CD8-positive, alpha-beta memory T cell (primary cell): Measurements from ENCODE around the gene SORCS2. TPM values are rescaled to one million over a fixed set of nuclear protein-coding genes. Genes with fewer than 3 reads are reported as not detected.

Experiments used
- CTCF ChIA-PET: fragments of 350-600 bp; sonication (Branson Sonifier 250); formaldehyde crosslinking; loops from one replicate; lab custom pipeline; 2021; ENCODE audit warnings: antibody characterized with exemption; lab: Charles Lee
- POLR2A ChIA-PET: fragments of 350-600 bp; sonication (Branson Sonifier 250); formaldehyde crosslinking; loops from one replicate; lab custom pipeline; 2021; ENCODE audit warnings: antibody characterized with exemption; lab: Charles Lee
- DNase-seq, 5 donors: peaks; one replicate each; pipeline versions ENCODE4 v3.0.0 to v3.0.0-alpha.2; 2020 to 2022; ENCODE audit warnings: mixed read lengths in 1 of 5
- H3K27ac ChIP-seq: one replicate; pipeline ENCODE4 v1.7.0; 2013; ENCODE audit warnings: low read depth, mild to moderate bottlenecking, low read length, moderate library complexity
- H3K27me3 ChIP-seq: 2 replicates; pipeline ENCODE4 v1.7.0; 2013; ENCODE audit warnings: low read length, mild to moderate bottlenecking; ENCODE audit not compliant: insufficient read depth, poor library complexity, severe bottlenecking
- H3K36me3 ChIP-seq: 2 replicates; pipeline ENCODE4 v1.7.0; 2013; ENCODE audit warnings: mild to moderate bottlenecking, low read length, moderate library complexity; ENCODE audit not compliant: insufficient read depth
- H3K4me1 ChIP-seq: 2 replicates; pipeline ENCODE4 v1.7.0; 2013; ENCODE audit warnings: mild to moderate bottlenecking, low read length, moderate library complexity; ENCODE audit not compliant: insufficient read depth
- H3K4me3 ChIP-seq: 2 replicates; pipeline ENCODE4 v1.7.0; 2013; ENCODE audit warnings: mild to moderate bottlenecking, low read length
- H3K9me3 ChIP-seq: 2 replicates; pipeline ENCODE4 v1.7.0; 2013; ENCODE audit warnings: mild to moderate bottlenecking, low read length
- H3K27ac Mint-ChIP-seq, 8 donors: one replicate each; pipeline ENCODE4 v1.8.0; 2020 to 2021; ENCODE audit warnings: mixed read lengths in 8 of 8, mild to moderate bottlenecking in 6 of 8, inconsistent platforms in 3 of 8, moderate library complexity in 3 of 8
- H3K27me3 Mint-ChIP-seq, 2 donors: one replicate each; pipeline ENCODE4 v1.8.0; 2020 to 2021; ENCODE audit warnings: mixed read lengths in 2 of 2, mild to moderate bottlenecking in 1 of 2, moderate library complexity in 1 of 2
- H3K36me3 Mint-ChIP-seq, 3 donors: one replicate each; pipeline ENCODE4 v1.8.0; 2020 to 2021; ENCODE audit warnings: mixed read lengths in 3 of 3, inconsistent platforms in 1 of 3, mild to moderate bottlenecking in 1 of 3
- H3K4me1 Mint-ChIP-seq, 3 donors: one replicate each; pipeline ENCODE4 v1.8.0; 2020 to 2021; ENCODE audit warnings: mixed read lengths in 3 of 3, inconsistent platforms in 1 of 3, mild to moderate bottlenecking in 1 of 3
- H3K4me3 Mint-ChIP-seq, 7 donors: one replicate each; pipeline ENCODE4 v1.8.0; 2020 to 2021; ENCODE audit warnings: mixed read lengths in 7 of 7, mild to moderate bottlenecking in 6 of 7, moderate library complexity in 4 of 7, inconsistent platforms in 2 of 7
- H3K9me3 Mint-ChIP-seq, 5 donors: one replicate each; pipeline ENCODE4 v1.8.0; 2020 to 2022; ENCODE audit warnings: mixed read lengths in 5 of 5, mild to moderate bottlenecking in 3 of 5, moderate library complexity in 2 of 5, inconsistent platforms in 1 of 5
- polyA plus RNA-seq: library from polyadenylated mRNA; unstranded; fragments of 300-500 nt; fragmentation: Illumina TruSeq; gene quantifications from one replicate; pipeline ENCODE4 v1.2.3, GENCODE V29; 2021
- total RNA-seq, 2 experiments: library from RNA; stranded (reverse); gene quantifications; one replicate each; pipeline ENCODE4 v1.2.3, GENCODE V29; 2021

The SORCS2 gene
- total and polyA plus RNA-seq, 3 experiments from 2014 or later: not detected

GRCh38 chr4:7747566-7747965 is 555.2 kb downstream of the SORCS2 start:
- Mint-ChIP-seq H3K4me1 (peaks cover 5 to 14% (median 7%) of the 10 kb centered on the region in 3 donors), H3K27ac (peak overlapping the region in 2 of 8 donors; percentile 54 to 70), H3K9me3 (no peaks in the 10 kb centered on the region), H3K27me3 (peaks cover 0 to 3% of the 10 kb centered on the region in 2 donors), H3K36me3 (peaks cover 0 to 2% (median 0%) of the 10 kb centered on the region in 3 donors), H3K4me3 (no peak overlapping the region)
- H3K4me1 ChIP-seq: peaks cover 12% of the 10 kb centered on the region
- no peak overlapping the region for H3K27ac ChIP-seq
- H3K27me3 ChIP-seq: no peaks in the 10 kb centered on the region
- POLR2A ChIA-PET: no interaction called here
- H3K9me3 ChIP-seq: no peaks in the 10 kb centered on the region
- no peak overlapping the region for H3K4me3 ChIP-seq
- CTCF ChIA-PET: no interaction called here
- H3K36me3 ChIP-seq: no peaks in the 10 kb centered on the region
- no peak for DNase-seq

DNA sequence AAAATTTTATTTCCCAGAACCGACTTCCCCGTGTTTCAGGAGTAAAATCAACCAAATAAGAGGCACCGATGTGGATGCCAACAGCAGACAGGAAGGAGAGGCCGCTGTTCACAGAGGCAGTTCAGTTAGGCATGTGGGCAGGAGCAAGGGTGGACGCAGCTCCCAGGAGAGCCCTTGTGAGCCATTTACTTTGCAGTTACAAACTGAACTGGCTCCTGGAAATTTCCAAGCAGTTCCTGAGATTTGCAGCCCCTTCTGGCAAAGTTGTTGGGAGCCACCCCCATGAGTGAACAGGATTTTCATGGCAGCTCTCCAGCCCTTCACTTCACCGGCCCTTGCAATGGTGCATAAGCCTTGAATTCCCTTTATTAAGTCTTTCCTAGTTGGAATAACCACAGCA is 558.2 kb downstream of the SORCS2 start:
- ChIA-PET POLR2A (no interaction called here), CTCF (no interaction called here)
- Mint-ChIP-seq H3K4me3 (no peak overlapping the region), H3K9me3 (no peaks in the 10 kb centered on the region), H3K27ac (peak overlapping the region in 1 of 8 donors; percentile 38), H3K27me3 (peaks cover 0 to 3% of the 10 kb centered on the region in 2 donors), H3K4me1 (peaks cover 5 to 14% (median 7%) of the 10 kb centered on the region in 3 donors), H3K36me3 (peaks cover 0 to 2% (median 0%) of the 10 kb centered on the region in 3 donors)
- no peak overlapping the region for H3K27ac ChIP-seq
- H3K36me3 ChIP-seq: no peaks in the 10 kb centered on the region
- H3K27me3 ChIP-seq: no peaks in the 10 kb centered on the region
- H3K9me3 ChIP-seq: no peaks in the 10 kb centered on the region
- DNase-seq: no peak
- H3K4me1 ChIP-seq: peaks cover 12% of the 10 kb centered on the region
- no peak overlapping the region for H3K4me3 ChIP-seq

DNA sequence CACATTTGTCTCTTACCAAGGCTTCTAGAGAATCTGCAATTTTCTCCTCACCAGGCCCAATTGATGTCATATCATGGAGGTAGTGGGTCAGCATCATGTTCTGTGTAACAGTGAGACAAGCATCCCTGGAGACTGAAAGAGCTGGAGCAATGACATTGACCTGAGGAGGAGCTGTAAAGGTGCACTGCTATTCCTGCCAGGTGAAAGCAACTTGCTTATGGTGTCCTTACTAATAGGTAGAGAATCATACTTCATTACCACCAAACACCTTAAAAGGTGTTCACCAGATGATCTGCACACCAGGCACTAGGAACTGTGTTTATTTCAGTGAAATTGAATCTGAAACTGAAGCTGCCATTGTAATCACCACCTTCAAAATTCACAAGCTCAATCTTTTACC is 558.6 kb downstream of the SORCS2 start:
- H3K4me3 Mint-ChIP-seq: no peak overlapping the region

DNA sequence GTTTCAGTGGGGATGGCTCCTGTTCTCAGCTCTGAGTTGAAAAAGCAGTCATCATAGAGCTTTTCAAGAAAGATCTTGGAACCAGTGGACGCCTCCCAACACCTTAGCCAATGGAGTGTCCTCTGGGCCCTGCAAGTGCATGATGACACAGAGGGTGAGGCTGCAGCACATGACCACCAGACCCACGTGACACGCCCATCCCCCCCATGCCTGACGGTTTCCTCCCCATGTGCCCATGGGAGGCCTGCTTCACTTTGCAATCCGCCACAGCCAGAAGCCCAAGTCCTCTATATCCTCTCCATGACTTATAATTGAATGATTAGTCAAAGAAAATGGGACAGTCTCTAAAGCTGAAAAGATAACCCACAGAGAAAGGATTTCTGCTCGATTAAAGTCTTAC is 560.3 kb downstream of the SORCS2 start:
- peaks cover 12% of the 10 kb centered on the region for H3K4me1 ChIP-seq
- peak overlapping the region in 1 of 8 donors; percentile 24 for H3K27ac Mint-ChIP-seq
- POLR2A ChIA-PET: no interaction called here
- peaks cover 5 to 14% (median 7%) of the 10 kb centered on the region in 3 donors for H3K4me1 Mint-ChIP-seq
- no peaks in the 10 kb centered on the region for H3K9me3 Mint-ChIP-seq
- no peak overlapping the region for H3K4me3 Mint-ChIP-seq
- H3K9me3 ChIP-seq: no peaks in the 10 kb centered on the region
- H3K27ac ChIP-seq: no peak overlapping the region
- no peak for DNase-seq
- CTCF ChIA-PET: no interaction called here
- H3K4me3 ChIP-seq: no peak overlapping the region
- no peaks in the 10 kb centered on the region for H3K27me3 ChIP-seq
- H3K36me3 Mint-ChIP-seq: peaks cover 0 to 2% (median 0%) of the 10 kb centered on the region in 3 donors
- peaks cover 0 to 3% of the 10 kb centered on the region in 2 donors for H3K27me3 Mint-ChIP-seq
- no peaks in the 10 kb centered on the region for H3K36me3 ChIP-seq

More for the DNA sequence above, 558.6 kb downstream of the SORCS2 start:
- Mint-ChIP-seq H3K4me1 (peaks cover 5 to 14% (median 7%) of the 10 kb centered on the region in 3 donors), H3K27me3 (peaks cover 0 to 3% of the 10 kb centered on the region in 2 donors), H3K9me3 (no peaks in the 10 kb centered on the region), H3K27ac (peak overlapping the region in 1 of 8 donors; percentile 38), H3K36me3 (peaks cover 0 to 2% (median 0%) of the 10 kb centered on the region in 3 donors)
- H3K27ac ChIP-seq: no peak overlapping the region
- no peaks in the 10 kb centered on the region for H3K27me3 ChIP-seq
- H3K4me3 ChIP-seq: no peak overlapping the region
- CTCF ChIA-PET: no interaction called here
- POLR2A ChIA-PET: no interaction called here
- peaks cover 12% of the 10 kb centered on the region for H3K4me1 ChIP-seq
- DNase-seq: no peak
- no peaks in the 10 kb centered on the region for H3K9me3 ChIP-seq
- no peaks in the 10 kb centered on the region for H3K36me3 ChIP-seq

- CTCF ChIA-PET: no interaction called here
- Histone ChIP-seq H3K27me3 (no peaks in the 10 kb centered on the region), H3K36me3 (no peaks in the 10 kb centered on the region), H3K4me1 (peaks cover 17% of the 10 kb centered on the region), H3K27ac (no peak overlapping the region), H3K9me3 (no peaks in the 10 kb centered on the region), H3K4me3 (no peak overlapping the region)
- DNase-seq: no peak
- Mint-ChIP-seq H3K4me3 (peak overlapping the region in 1 of 7 donors; percentile 66), H3K9me3 (no peaks in the 10 kb centered on the region), H3K27me3 (peaks cover 0 to 1% of the 10 kb centered on the region in 2 donors), H3K4me1 (peaks cover 5 to 16% (median 8%) of the 10 kb centered on the region in 3 donors), H3K27ac (peak overlapping the region in 2 of 8 donors; percentile 59 to 77), H3K36me3 (peaks cover 0 to 2% (median 0%) of the 10 kb centered on the region in 3 donors)
- POLR2A ChIA-PET: no interaction called here
Measured at GRCh38 chr4:7753271-7753670, 560.9 kb downstream of the SORCS2 start.

DNA sequence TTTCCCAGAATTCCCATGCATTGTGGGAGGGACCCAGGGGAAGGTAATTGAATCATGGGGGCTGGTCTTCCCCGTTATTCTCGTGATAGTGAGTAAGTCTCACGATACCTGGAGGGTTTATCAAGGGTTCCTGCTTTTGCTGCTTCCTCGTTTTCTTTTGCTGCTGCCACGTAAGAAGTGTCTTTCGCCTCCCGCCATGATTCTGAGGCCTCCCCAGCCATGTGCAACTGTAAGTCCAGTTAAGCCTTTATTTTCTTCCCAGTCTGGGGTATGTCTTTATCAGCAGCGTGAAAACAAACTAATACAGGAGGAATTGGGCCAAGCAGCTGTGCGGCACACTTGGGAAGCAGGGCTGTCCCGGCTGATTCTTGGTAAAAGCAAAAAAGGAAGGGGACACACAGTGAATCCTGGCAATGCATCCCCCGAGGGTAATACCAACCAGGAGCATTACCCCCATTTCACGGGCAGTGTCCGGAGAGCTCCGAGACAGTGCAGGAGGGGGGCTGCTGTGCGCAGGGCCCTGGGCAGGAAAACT is 561.7 kb downstream of the SORCS2 start:
- Histone ChIP-seq H3K27me3 (no peaks in the 10 kb centered on the region), H3K9me3 (no peaks in the 10 kb centered on the region), H3K4me3 (no peak overlapping the region), H3K4me1 (peaks cover 23% of the 10 kb centered on the region), H3K27ac (peak overlapping the region; percentile 38), H3K36me3 (no peaks in the 10 kb centered on the region)
- peak in 1 of 5 donors; percentile 36 for DNase-seq
- H3K9me3 Mint-ChIP-seq: no peaks in the 10 kb centered on the region
- no peaks in the 10 kb centered on the region for H3K27me3 Mint-ChIP-seq
- no peak overlapping the region for H3K4me3 Mint-ChIP-seq
- H3K36me3 Mint-ChIP-seq: peaks cover 0 to 2% (median 0%) of the 10 kb centered on the region in 3 donors
- CTCF ChIA-PET: no interaction called here
- peaks cover 10 to 21% (median 10%) of the 10 kb centered on the region in 3 donors for H3K4me1 Mint-ChIP-seq
- POLR2A ChIA-PET: no interaction called here
- peak overlapping the region in 2 of 8 donors; percentile 27 to 59 for H3K27ac Mint-ChIP-seq

GRCh38 chr4:7754565-7755262 is 562.4 kb downstream of the SORCS2 start:
- DNase-seq: peak in 1 of 5 donors; percentile 33
- Mint-ChIP-seq H3K4me1 (peaks cover 13 to 21% (median 13%) of the 10 kb centered on the region in 3 donors), H3K4me3 (no peak overlapping the region), H3K9me3 (no peaks in the 10 kb centered on the region), H3K27me3 (no peaks in the 10 kb centered on the region), H3K27ac (peak overlapping the region in 3 of 8 donors; percentile 59 to 73 (median 60)), H3K36me3 (peaks cover 0 to 2% (median 0%) of the 10 kb centered on the region in 3 donors)
- no peaks in the 10 kb centered on the region for H3K36me3 ChIP-seq
- H3K27ac ChIP-seq: peak overlapping the region; percentile 38
- H3K9me3 ChIP-seq: no peaks in the 10 kb centered on the region
- POLR2A ChIA-PET: no interaction called here
- CTCF ChIA-PET: no interaction called here
- no peak overlapping the region for H3K4me3 ChIP-seq
- H3K4me1 ChIP-seq: peaks cover 23% of the 10 kb centered on the region
- H3K27me3 ChIP-seq: no peaks in the 10 kb centered on the region

GRCh38 chr4:7755561-7755960 is 563.2 kb downstream of the SORCS2 start:
- DNase-seq: no peak
- Histone ChIP-seq H3K36me3 (no peaks in the 10 kb centered on the region), H3K27me3 (no peaks in the 10 kb centered on the region), H3K27ac (no peak overlapping the region), H3K4me3 (no peak overlapping the region), H3K4me1 (peaks cover 23% of the 10 kb centered on the region), H3K9me3 (no peaks in the 10 kb centered on the region)
- Mint-ChIP-seq H3K9me3 (no peaks in the 10 kb centered on the region), H3K27me3 (no peaks in the 10 kb centered on the region), H3K4me3 (no peak overlapping the region), H3K27ac (no peak overlapping the region), H3K36me3 (peaks cover 0 to 2% (median 0%) of the 10 kb centered on the region in 3 donors), H3K4me1 (peaks cover 16 to 22% (median 16%) of the 10 kb centered on the region in 3 donors)
- POLR2A ChIA-PET: no interaction called here
- CTCF ChIA-PET: no interaction called here
